Measurements from ENCODE around the gene CPZ. TPM values are rescaled to one million over a fixed set of nuclear protein-coding genes. Genes with fewer than 3 reads are reported as not detected.

CPZ gene
- total and polyA plus RNA-seq, 12 donors = 0.53 to 6.4 (median 3.9) TPM

GRCh38 chr4:8664031-8664805 lies 71.7 kb downstream of the CPZ start:
- Histone ChIP-seq H3K4me3 (no peak overlapping the region), H3K36me3 (replicated peaks in 1 of 2) (no peaks in the 10 kb centered on the region), H3K27me3 (peaks cover 10% of the 10 kb centered on the region), H3K9me3 (replicated peaks in 1 of 3) (no peaks in the 10 kb centered on the region), H3K4me1 (replicated peaks in 1 of 2) (no peaks in the 10 kb centered on the region), H3K27ac (no peak overlapping the region)
- DNase-seq = no peak
- 57 to 66% (median 64%) methylated on average over 18 of the region's 18 CpGs for WGBS, 4 donors
- intact Hi-C loops (cut with DNase I) = no loop called here
- TF ChIP-seq POLR2A (IDR thresholded peaks at IDR 0.05) = no peak
- TF ChIP-seq, protein P1, sequence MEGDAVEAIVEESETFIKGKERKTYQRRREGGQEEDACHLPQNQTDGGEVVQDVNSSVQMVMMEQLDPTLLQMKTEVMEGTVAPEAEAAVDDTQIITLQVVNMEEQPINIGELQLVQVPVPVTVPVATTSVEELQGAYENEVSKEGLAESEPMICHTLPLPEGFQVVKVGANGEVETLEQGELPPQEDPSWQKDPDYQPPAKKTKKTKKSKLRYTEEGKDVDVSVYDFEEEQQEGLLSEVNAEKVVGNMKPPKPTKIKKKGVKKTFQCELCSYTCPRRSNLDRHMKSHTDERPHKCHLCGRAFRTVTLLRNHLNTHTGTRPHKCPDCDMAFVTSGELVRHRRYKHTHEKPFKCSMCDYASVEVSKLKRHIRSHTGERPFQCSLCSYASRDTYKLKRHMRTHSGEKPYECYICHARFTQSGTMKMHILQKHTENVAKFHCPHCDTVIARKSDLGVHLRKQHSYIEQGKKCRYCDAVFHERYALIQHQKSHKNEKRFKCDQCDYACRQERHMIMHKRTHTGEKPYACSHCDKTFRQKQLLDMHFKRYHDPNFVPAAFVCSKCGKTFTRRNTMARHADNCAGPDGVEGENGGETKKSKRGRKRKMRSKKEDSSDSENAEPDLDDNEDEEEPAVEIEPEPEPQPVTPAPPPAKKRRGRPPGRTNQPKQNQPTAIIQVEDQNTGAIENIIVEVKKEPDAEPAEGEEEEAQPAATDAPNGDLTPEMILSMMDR (IDR thresholded peaks at IDR 0.05) = no peak

DNA sequence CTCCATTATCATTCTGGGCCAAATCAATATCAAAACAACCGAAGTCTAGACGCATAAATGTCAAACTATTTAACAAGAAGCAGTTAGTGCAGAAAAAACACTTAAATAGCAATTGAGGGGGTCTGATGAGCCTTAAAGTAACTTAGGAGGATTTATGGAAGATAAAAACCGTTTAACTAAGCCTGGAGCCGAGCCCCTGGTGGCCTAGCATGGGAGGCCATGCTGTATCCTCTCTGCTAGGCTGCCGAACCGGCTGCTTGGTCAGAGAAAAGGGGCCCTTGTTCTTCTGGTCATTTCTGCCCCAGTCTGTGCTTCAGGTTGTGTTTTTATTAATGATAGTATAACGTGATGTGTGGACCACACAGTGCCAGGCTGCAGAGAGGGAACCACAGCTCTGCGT lies 72.4 kb downstream of the CPZ start:
- Histone ChIP-seq H3K4me1 (replicated peaks in 1 of 2) (no peaks in the 10 kb centered on the region), H3K36me3 (replicated peaks in 1 of 2) (no peaks in the 10 kb centered on the region), H3K27me3 (peaks cover 10% of the 10 kb centered on the region), H3K9me3 (replicated peaks in 1 of 3) (no peaks in the 10 kb centered on the region), H3K4me3 (no peak overlapping the region), H3K27ac (no peak overlapping the region)
- no peak for DNase-seq
- intact Hi-C loops (cut with DNase I) = no loop called here
- TF ChIP-seq, protein P1 (IDR thresholded peaks at IDR 0.05) = no peak
- TF ChIP-seq POLR2A (IDR thresholded peaks at IDR 0.05) = no peak
- 31 to 39% (median 34%) methylated on average over 8 of the region's 8 CpGs for WGBS, 4 donors

GRCh38 chr4:8665406-8666360 lies 73.1 kb downstream of the CPZ start:
- TF ChIP-seq POLR2A (IDR thresholded peaks at IDR 0.05) = no peak
- TF ChIP-seq, protein P1 (IDR thresholded peaks at IDR 0.05) = no peak
- no peak overlapping the region for H3K4me3 ChIP-seq
- peaks cover 9% of the 10 kb centered on the region for H3K27me3 ChIP-seq
- H3K27ac ChIP-seq = no peak overlapping the region
- H3K4me1 ChIP-seq (replicated peaks in 1 of 2) = no peaks in the 10 kb centered on the region
- WGBS, 4 donors = 60 to 74% (median 69%) methylated on average over 12 to 19 of the region's 19 CpGs
- no peaks in the 10 kb centered on the region for H3K9me3 ChIP-seq (replicated peaks in 1 of 3)
- no peak for DNase-seq
- H3K36me3 ChIP-seq (replicated peaks in 1 of 2) = no peaks in the 10 kb centered on the region
- intact Hi-C loops (cut with DNase I) = no loop called here

DNA sequence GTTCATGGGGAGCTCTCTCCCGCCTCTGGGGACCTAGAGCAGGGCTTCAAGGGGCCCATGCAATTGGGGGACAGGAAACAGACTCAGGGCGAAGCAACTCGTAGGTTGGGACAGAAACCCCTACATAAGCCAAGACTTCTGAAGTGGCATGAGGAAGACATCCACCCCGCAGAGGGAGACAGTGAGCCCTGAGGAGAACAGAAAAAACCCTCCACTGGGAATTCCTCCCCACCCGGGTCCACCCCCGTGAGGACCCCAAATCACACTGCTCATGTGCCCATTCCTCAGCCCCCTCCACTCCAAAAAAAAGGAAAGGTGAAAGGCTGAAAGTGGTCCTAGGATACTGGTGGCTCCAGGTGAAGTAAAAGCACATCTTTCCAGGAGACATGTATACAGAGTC lies 74.0 kb downstream of the CPZ start:
- Histone ChIP-seq H3K27ac (no peak overlapping the region), H3K36me3 (replicated peaks in 1 of 2) (no peaks in the 10 kb centered on the region), H3K27me3 (peaks cover 4% of the 10 kb centered on the region), H3K4me1 (replicated peaks in 1 of 2) (no peaks in the 10 kb centered on the region), H3K4me3 (no peak overlapping the region), H3K9me3 (replicated peaks in 1 of 3) (no peaks in the 10 kb centered on the region)
- TF ChIP-seq POLR2A (IDR thresholded peaks at IDR 0.05) = no peak
- TF ChIP-seq, protein P1 (IDR thresholded peaks at IDR 0.05) = no peak
- WGBS, 4 donors = 66 to 85% (median 70%) methylated on average over 6 of the region's 6 CpGs
- intact Hi-C loops (cut with DNase I) = no loop called here
- no peak for DNase-seq

All from adrenal gland (tissue), 12 donors.